GM23248 (cell line): ENCODE measurements around the gene COMMD1. TPM values are rescaled to one million over a fixed set of nuclear protein-coding genes. Genes with fewer than 3 reads are reported as not detected.

Experiments used
- DNase-seq: peaks from one replicate; pipeline ENCODE4 v3.0.0-alpha.2; 2015
- H2AFZ ChIP-seq: fragments of 200-600 bp; sonication (generic); 2 replicates; pipeline ENCODE4 v1.6.1; 2016; ENCODE audit warnings: antibody characterized with exemption
- H3F3A ChIP-seq: fragments of 200-600 bp; sonication (generic); 2 replicates; pipeline ENCODE4 v1.6.1; 2016; ENCODE audit warnings: mild to moderate bottlenecking, antibody characterized with exemption, mixed run types; ENCODE audit not compliant: insufficient read depth
- H3K27ac ChIP-seq: fragments of 200-600 bp; sonication (generic); 2 replicates; pipeline ENCODE4 v1.5.1; 2016; ENCODE audit warnings: mild to moderate bottlenecking
- H3K27me3 ChIP-seq: fragments of 200-600 bp; sonication (generic); replicated peaks from 2 replicates; pipeline ENCODE4 v1.6.1; 2016; ENCODE audit warnings: mild to moderate bottlenecking; ENCODE audit not compliant: insufficient read depth
- H3K36me3 ChIP-seq: fragments of 200-600 bp; sonication (generic); 2 replicates; pipeline ENCODE4 v1.6.1; 2016; ENCODE audit warnings: low read depth, mild to moderate bottlenecking
- H3K4me1 ChIP-seq: fragments of 200-600 bp; sonication (generic); 2 replicates; pipeline ENCODE4 v1.6.1; 2016; ENCODE audit warnings: mild to moderate bottlenecking; ENCODE audit not compliant: insufficient read depth
- H3K4me2 ChIP-seq: fragments of 200-600 bp; sonication (generic); one replicate; pipeline ENCODE4 v1.6.1; 2016; ENCODE audit warnings: mild to moderate bottlenecking; ENCODE audit not compliant: unreplicated experiment
- H3K4me3 ChIP-seq: fragments of 200-600 bp; sonication (generic); 2 replicates; pipeline ENCODE4 v1.5.1; 2016; ENCODE audit warnings: mild to moderate bottlenecking
- H3K79me2 ChIP-seq: fragments of 200-600 bp; sonication (generic); 2 replicates; pipeline ENCODE4 v1.6.1; 2016; ENCODE audit warnings: mild to moderate bottlenecking; ENCODE audit not compliant: insufficient read depth
- H3K9ac ChIP-seq: fragments of 200-600 bp; sonication (generic); 2 replicates; pipeline ENCODE4 v1.6.1; 2016; ENCODE audit warnings: mild to moderate bottlenecking
- H3K9me2 ChIP-seq: fragments of 200-600 bp; sonication (generic); 2 replicates; pipeline ENCODE4 v1.6.1; 2016; ENCODE audit warnings: mixed run types, mild to moderate bottlenecking, moderate library complexity; ENCODE audit not compliant: insufficient read depth
- H3K9me3 ChIP-seq: fragments of 200-600 bp; sonication (generic); one replicate; pipeline ENCODE4 v1.6.1; 2017; ENCODE audit warnings: low read depth
- H4K20me1 ChIP-seq: fragments of 200-600 bp; sonication (generic); 2 replicates; pipeline ENCODE4 v1.6.0; 2016; ENCODE audit not compliant: insufficient read depth
- EZH2 ChIP-seq: fragments of 200-600 bp; sonication (generic); IDR thresholded peaks from 2 replicates; pipeline ENCODE4 v1.6.1; 2018; ENCODE audit warnings: antibody characterized with exemption, mild to moderate bottlenecking; ENCODE audit not compliant: insufficient read depth, poor library complexity, severe bottlenecking
- EZH2phosphoT487 ChIP-seq: fragments of 200-600 bp; sonication (generic); IDR thresholded peaks from 2 replicates; pipeline ENCODE4 v1.6.1; 2018; ENCODE audit warnings: antibody characterized with exemption, moderate library complexity, mild to moderate bottlenecking, low read depth; ENCODE audit not compliant: insufficient read depth
- WGBS, 2 experiments: methylation state at CpG; one replicate each; pipeline ENCODE4 v1.1.6; 2015 to 2017; ENCODE audit warnings: low lambda C conversion rate in 2 of 2, low coverage in 1 of 2; ENCODE audit errors: missing lambda C conversion rate in 2 of 2; 5-methylcytosine and 5-hydroxymethylcytosine counted together
- in situ Hi-C: fragments of 300-500 bp; cut with MboI; formaldehyde crosslinking; loops from 2 replicates; pipeline ENCODE4 v1.15.0; 2020
- polyA plus RNA-seq: library from polyadenylated mRNA; unstranded; fragments of >200 nt; fragmentation: Nextera tagmentation; extraction: Ambion mirVana; gene quantifications from 2 replicates; pipeline ENCODE4 v1.2.1, GENCODE V29; 2016
- total RNA-seq: library from RNA; depleted of rRNA; stranded (reverse); fragments of >200 nt; shearing (Covaris generic); gene quantifications from 2 replicates; pipeline ENCODE4 v1.2.3, GENCODE V29; 2014

The COMMD1 gene
- total and polyA plus RNA-seq, 2 experiments from 2014 or later = 40.5 to 74.2 TPM

DNA sequence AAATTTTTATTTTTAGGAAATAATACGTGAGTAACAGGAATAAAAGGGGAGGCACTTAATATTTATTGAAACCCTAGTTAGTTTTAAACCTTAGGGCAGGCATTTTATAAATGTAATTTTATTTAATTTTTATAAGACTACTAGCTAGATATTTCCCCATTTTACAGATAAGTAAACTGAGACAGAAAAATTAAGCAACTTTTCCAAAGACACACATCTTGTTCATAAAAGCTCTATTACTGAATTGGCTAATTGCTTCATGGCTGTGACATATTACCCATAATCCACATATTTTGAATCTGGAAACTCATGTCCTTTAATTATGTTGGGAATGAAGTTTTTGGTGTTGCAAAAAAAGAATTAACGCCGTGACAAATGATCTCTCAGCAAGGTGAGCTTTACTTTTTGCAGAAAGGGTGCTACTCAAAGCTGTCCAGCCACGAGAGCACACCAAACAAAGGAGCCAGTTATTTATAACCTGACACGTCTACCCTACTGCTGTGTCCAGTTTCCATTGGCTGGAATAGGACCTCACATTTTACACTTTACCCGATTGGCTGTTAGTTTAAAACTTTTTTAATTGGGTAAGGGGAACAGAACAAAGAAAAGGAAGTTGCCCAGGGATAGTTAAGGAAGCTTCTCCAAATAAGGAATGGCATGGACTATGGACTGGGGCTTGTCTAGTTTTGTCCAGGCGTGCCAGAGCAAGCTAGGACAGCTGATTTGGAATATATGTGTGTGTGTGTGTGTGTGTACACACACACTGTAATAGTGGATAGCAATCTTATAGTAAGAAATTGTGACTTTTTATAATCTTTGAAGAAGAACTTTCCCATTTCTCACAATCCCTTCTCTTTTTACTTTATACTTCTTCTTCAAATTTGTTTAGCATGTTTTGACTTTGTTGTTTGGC lies 54.2 kb downstream of the COMMD1 start:
- Histone ChIP-seq H2AFZ (no peak overlapping the region), H4K20me1 (no peaks in the 10 kb centered on the region), H3K79me2 (peaks cover 20% of the 10 kb centered on the region), H3K9me2 (no peaks in the 10 kb centered on the region), H3K36me3 (no peaks in the 10 kb centered on the region), H3K9me3 (no peaks in the 10 kb centered on the region), H3K27me3 (no peaks in the 10 kb centered on the region), H3F3A (no peaks in the 10 kb centered on the region), H3K9ac (no peak overlapping the region), H3K4me2 (no peak overlapping the region), H3K27ac (no peak overlapping the region), H3K4me3 (no peak overlapping the region), H3K4me1 (no peaks in the 10 kb centered on the region)
- DNase-seq = no peak
- TF ChIP-seq EZH2 (no peak), EZH2phosphoT487 (no peak)
- 95 to 96% methylated on average over 7 of the region's 7 CpGs for WGBS, 2 experiments
- in situ Hi-C loops = no loop called here

- H3K9me3 ChIP-seq = no peaks in the 10 kb centered on the region
- in situ Hi-C loops = no loop called here
- H3K9me2 ChIP-seq = no peaks in the 10 kb centered on the region
- H3K27ac ChIP-seq = no peak overlapping the region
- no peaks in the 10 kb centered on the region for H3K4me1 ChIP-seq
- H3K9ac ChIP-seq = no peak overlapping the region
- no peak for DNase-seq
- peaks cover 20% of the 10 kb centered on the region for H3K79me2 ChIP-seq
- no peaks in the 10 kb centered on the region for H3K27me3 ChIP-seq
- H3K4me2 ChIP-seq = no peak overlapping the region
- WGBS, 2 experiments = 96 to 98% methylated on average over 2 of the region's 2 CpGs
- no peak for TF ChIP-seq EZH2phosphoT487
- TF ChIP-seq EZH2 = no peak
- no peaks in the 10 kb centered on the region for H4K20me1 ChIP-seq
- H3K4me3 ChIP-seq = no peak overlapping the region
- H3K36me3 ChIP-seq = no peaks in the 10 kb centered on the region
- H2AFZ ChIP-seq = no peak overlapping the region
- H3F3A ChIP-seq = no peaks in the 10 kb centered on the region
Observed at GRCh38 chr2:61961231-61961901, 55.9 kb downstream of the COMMD1 start.

DNA sequence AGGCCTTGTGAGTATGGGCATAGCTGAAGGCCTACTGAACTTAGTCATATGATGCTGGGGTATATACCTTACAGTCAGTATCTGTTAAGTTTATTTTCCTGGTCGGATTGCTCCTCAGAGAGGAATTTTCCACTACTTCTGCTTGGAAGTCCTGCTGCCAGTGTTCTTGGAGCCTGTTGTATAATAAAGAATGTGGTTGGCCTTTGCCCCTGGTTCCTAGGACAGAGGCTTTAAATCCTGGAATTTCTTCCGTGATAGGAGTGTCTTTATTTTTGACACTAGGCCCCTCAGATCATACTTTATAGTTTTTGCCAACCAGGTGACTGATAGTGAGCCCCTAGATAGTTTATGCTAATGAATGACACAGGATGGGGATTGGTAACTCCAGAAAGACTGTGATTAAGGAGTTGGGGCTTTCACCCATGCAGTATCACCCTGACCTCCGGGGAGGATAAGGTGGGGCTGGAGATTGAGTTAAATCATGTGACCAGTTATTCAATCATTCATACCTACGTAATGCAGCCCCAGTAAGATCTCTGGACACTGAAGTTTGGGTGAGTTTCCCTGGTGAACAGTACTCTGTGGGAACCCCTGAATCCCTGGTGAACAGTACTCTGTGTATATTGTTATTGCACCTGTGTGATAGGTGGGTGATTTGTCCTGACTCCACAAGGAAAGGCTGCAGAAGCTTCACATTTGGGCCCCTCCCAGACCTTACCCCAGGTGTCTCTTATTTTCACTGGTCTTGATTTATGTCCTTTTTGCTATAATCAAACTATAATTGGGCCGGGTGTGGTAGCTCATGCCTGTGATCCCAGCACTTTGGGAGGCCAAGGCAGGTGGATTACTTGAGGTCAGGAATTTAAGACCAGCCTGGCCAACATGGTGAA lies 56.9 kb downstream of the COMMD1 start:
- TF ChIP-seq EZH2 = no peak
- TF ChIP-seq EZH2phosphoT487 = no peak
- H3K9me3 ChIP-seq = no peaks in the 10 kb centered on the region

GRCh38 chr2:61966087-61966727 lies 60.7 kb downstream of the COMMD1 start:
- no peak for DNase-seq
- no peak overlapping the region for H3K4me3 ChIP-seq
- no peaks in the 10 kb centered on the region for H3K36me3 ChIP-seq
- no peak overlapping the region for H3K27ac ChIP-seq
- H3K9me2 ChIP-seq = no peaks in the 10 kb centered on the region
- WGBS, 2 experiments = 96 to 99% methylated on average over 2 of the region's 2 CpGs
- in situ Hi-C loops = no loop called here
- H3K4me1 ChIP-seq = no peaks in the 10 kb centered on the region
- no peaks in the 10 kb centered on the region for H3F3A ChIP-seq
- no peaks in the 10 kb centered on the region for H4K20me1 ChIP-seq
- no peak overlapping the region for H3K4me2 ChIP-seq
- peaks cover 9% of the 10 kb centered on the region; the same call in 1 of the 2 replicates for H3K79me2 ChIP-seq
- TF ChIP-seq EZH2 = no peak
- no peak for TF ChIP-seq EZH2phosphoT487
- H3K9me3 ChIP-seq = no peaks in the 10 kb centered on the region
- no peak overlapping the region for H3K9ac ChIP-seq
- no peak overlapping the region for H2AFZ ChIP-seq
- H3K27me3 ChIP-seq = no peaks in the 10 kb centered on the region

More for the DNA sequence above, 56.9 kb downstream of the COMMD1 start:
- H3K27ac ChIP-seq = no peak overlapping the region
- no peaks in the 10 kb centered on the region for H3K36me3 ChIP-seq
- no peak overlapping the region for H2AFZ ChIP-seq
- no peaks in the 10 kb centered on the region for H3K9me2 ChIP-seq
- 98% methylated on average over 5 of the region's 5 CpGs for WGBS, 2 experiments
- H4K20me1 ChIP-seq = no peaks in the 10 kb centered on the region
- H3K9ac ChIP-seq = no peak overlapping the region
- H3K4me2 ChIP-seq = no peak overlapping the region
- no peak for DNase-seq
- H3K4me3 ChIP-seq = no peak overlapping the region
- in situ Hi-C loops = no loop called here
- peaks cover 20% of the 10 kb centered on the region for H3K79me2 ChIP-seq
- H3K4me1 ChIP-seq = no peaks in the 10 kb centered on the region
- no peaks in the 10 kb centered on the region for H3F3A ChIP-seq
- no peaks in the 10 kb centered on the region for H3K27me3 ChIP-seq
